Ovary (tissue), 9 donors: ENCODE data around the gene RUFY3. TPM values are rescaled to one million over a fixed set of nuclear protein-coding genes. Genes with fewer than 3 reads are reported as not detected.

ENCODE experiments used
- DNase-seq, 5 donors: peaks; one replicate each; pipeline ENCODE4 v3.0.0-alpha.2; 2019 to 2020
- H3K27ac ChIP-seq, 2 donors: fragments of 200-600 bp; one replicate each; pipeline versions ENCODE4 v1.5.1 to v1.8.0; 2019 to 2022
- H3K27me3 ChIP-seq: fragments of 200-600 bp; one replicate; pipeline ENCODE4 v1.8.0; 2022
- H3K36me3 ChIP-seq: fragments of 200-600 bp; sonication (generic); one replicate; pipeline ENCODE4 v1.5.1; 2019
- H3K4me1 ChIP-seq: one replicate; pipeline ENCODE4 v1.8.1; 2013; ENCODE audit warnings: mild to moderate bottlenecking, moderate library complexity; ENCODE audit not compliant: insufficient read depth
- H3K4me3 ChIP-seq: fragments of 200-600 bp; sonication (generic); one replicate; pipeline ENCODE4 v1.5.1; 2017
- H3K9me3 ChIP-seq, 2 donors: fragments of 200-600 bp in 1 of 2; sonication (generic) in 1 of 2; one replicate each; pipeline versions ENCODE4 v1.5.1 to v1.8.1; 2013 to 2019; ENCODE audit warnings: mild to moderate bottlenecking in 1 of 2, moderate library complexity in 1 of 2
- EP300 ChIP-seq: sonication (generic); formaldehyde crosslinking; IDR thresholded peaks from one replicate; pipeline ENCODE4 v1.6.1; 2017; ENCODE audit warnings: antibody characterized with exemption
- POLR2A ChIP-seq: fragments of 450-650 bp; IDR thresholded peaks from one replicate; pipeline ENCODE4 v1.6.1; 2017; ENCODE audit warnings: antibody characterized with exemption, mild to moderate bottlenecking, moderate library complexity
- WGBS, 3 donors: extraction: QIAGEN DNeasy Blood & Tissue Kit in 1 of 3; methylation state at CpG; one replicate each; pipeline versions ENCODE4 v1.1.5 to v1.1.7; 2013 to 2017; 5-methylcytosine and 5-hydroxymethylcytosine counted together
- intact Hi-C, 4 donors: fragments of 100-400 bp; cut with DNase I; formaldehyde crosslinking; loops; one replicate each; pipeline versions ENCODE4 v1.11.0 to v1.15.1; 2022 to 2023
- polyA plus RNA-seq, 2 donors: library from polyadenylated mRNA; stranded (reverse); fragments of 200-250 nt in 1 of 2; fragments of 350-450 nt in 1 of 2; fragmentation: Illumina TruSeq in 1 of 2; extraction: RNeasy Lipid Tissue Mini Kit (QIAGEN cat#74804) in 1 of 2; gene quantifications; one replicate each; pipeline ENCODE4 v1.2.3, GENCODE V29; 2013 to 2014
- total RNA-seq, 7 donors: library from RNA; depleted of rRNA in 2 of 7; stranded (reverse); fragments of >200 nt in 2 of 7; fragmentation: NEBNext Ultra II Directional in 3 of 7; extraction: Animal tissue kit (Norgen Biotek cat#: 25700) in 3 of 7; gene quantifications; one replicate each; pipeline versions ENCODE4 v1.1.0 to v1.2.4, GENCODE V29; 2016 to 2023
- TF ChIP-seq, protein P1 (sequence below), 3 donors: fragments of 450-650 bp in 2 of 3; fragments of 200-600 bp in 1 of 3; IDR thresholded peaks; one replicate each; pipeline versions ENCODE4 v1.5.1 to v1.8.0; 2016 to 2022; ENCODE audit warnings: antibody characterized with exemption in 3 of 3, mild to moderate bottlenecking in 1 of 3
- donor health status: DM: no; HTN: no; CAD: no; lungs with moderate emphysema.
- donor health status: DM: no; HTN: no; CAD: no.
- donor health status: Bipolar disorder and iron deficiency.
- donor health status: DM: yes; HTN: yes; CAD: no.
- donor health status: DM: no; HTN: no; CAD: no.
- donor health status: DM: yes; HTN: yes; CAD: no.

RUFY3 gene
- total and polyA plus RNA-seq, 9 donors: 35.2 to 84.0 (median 63.3) TPM

DNA sequence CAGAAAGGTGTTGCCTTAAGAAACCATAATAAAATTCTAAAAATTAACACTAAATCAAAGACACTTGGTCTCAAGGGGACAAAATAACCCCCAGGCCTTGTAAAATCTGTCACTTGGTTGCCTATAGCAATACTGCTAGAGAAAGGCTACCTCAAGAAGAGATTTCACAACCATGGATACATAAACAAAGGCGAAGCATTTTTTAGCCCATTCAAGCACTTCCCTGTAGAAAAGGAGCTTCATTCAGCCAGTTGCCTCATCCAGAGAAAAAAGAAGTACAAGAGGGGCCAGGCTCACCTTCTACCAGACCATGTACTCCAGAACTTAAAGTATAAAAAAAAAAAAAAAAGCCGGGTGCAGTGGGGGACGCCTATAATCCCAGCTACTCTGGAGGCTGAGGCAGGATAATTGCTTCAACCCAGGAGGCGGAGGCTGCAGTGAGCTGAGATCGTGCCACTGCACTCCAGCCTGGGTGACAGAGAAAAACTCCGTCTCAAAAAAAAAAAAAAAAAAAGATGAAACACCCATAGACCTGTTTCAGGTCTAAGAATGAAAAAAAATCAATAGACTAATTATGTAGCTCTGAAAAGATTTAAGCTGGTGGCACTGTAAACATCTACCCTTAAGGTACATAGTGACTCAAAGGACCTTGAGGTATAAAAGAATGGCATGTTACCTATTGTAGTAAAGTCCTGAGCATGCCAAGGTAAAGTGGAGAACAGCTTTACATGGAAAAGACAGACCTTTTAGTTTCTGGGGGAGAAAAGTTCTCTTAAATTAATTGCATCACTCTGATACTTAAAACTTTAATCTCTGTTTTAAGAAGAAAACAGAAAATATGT, 18.0 kb downstream of the RUFY3 start:
- 87 to 91% (median 88%) methylated on average over 6 of the region's 6 CpGs for WGBS, 3 donors
- no peaks in the 10 kb centered on the region for H3K9me3 ChIP-seq
- no peaks in the 10 kb centered on the region for H3K36me3 ChIP-seq
- H3K4me3 ChIP-seq: no peak overlapping the region
- intact Hi-C loops: no loop called here
- H3K27me3 ChIP-seq: no peaks in the 10 kb centered on the region
- peaks cover 4% of the 10 kb centered on the region for H3K4me1 ChIP-seq
- no peak for TF ChIP-seq EP300
- peak overlapping the region in 1 of 2 donors; percentile 9 for H3K27ac ChIP-seq
- DNase-seq: no peak

DNA sequence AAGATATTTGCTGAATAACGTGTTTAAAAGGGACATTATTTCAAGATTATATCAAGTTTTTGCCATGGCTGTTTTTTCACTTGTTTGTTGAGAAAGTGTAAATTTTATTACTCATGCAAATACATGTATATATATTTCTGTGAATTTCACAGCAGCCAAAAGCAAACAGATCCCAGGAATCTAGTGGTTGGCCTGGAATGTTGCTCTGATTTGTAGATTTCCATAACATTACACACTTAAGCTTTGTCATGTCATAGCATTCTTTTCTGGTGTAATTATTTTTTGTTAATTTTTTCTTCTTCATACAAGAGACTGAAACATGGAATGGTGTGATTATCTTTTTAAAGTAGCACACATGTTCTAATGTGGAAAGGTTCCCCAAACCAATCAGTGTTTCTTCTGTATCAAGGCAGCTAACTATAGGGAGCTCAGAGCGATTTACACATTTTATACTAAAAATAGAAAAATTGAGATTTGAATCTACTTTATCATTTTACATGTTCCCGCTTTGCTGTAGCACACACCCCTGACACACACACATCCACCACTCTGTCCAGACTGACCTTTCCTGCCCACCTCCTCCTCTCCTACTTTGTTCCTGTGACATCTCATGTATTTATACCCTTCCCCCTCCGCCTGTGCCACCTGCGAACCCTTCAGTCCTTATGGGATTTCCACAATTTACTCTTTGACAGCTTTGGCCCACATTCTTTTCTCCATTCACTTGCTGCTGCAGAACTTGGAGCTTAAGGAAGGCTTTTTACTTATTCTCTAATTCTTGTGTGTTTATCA, 20.3 kb downstream of the RUFY3 start:
- Histone ChIP-seq H3K36me3 (no peaks in the 10 kb centered on the region), H3K9me3 (no peaks in the 10 kb centered on the region), H3K4me1 (peaks cover 10% of the 10 kb centered on the region), H3K27me3 (no peaks in the 10 kb centered on the region), H3K27ac (no peak overlapping the region), H3K4me3 (no peak overlapping the region)
- DNase-seq: no peak
- no peak for TF ChIP-seq POLR2A
- TF ChIP-seq, protein P1, sequence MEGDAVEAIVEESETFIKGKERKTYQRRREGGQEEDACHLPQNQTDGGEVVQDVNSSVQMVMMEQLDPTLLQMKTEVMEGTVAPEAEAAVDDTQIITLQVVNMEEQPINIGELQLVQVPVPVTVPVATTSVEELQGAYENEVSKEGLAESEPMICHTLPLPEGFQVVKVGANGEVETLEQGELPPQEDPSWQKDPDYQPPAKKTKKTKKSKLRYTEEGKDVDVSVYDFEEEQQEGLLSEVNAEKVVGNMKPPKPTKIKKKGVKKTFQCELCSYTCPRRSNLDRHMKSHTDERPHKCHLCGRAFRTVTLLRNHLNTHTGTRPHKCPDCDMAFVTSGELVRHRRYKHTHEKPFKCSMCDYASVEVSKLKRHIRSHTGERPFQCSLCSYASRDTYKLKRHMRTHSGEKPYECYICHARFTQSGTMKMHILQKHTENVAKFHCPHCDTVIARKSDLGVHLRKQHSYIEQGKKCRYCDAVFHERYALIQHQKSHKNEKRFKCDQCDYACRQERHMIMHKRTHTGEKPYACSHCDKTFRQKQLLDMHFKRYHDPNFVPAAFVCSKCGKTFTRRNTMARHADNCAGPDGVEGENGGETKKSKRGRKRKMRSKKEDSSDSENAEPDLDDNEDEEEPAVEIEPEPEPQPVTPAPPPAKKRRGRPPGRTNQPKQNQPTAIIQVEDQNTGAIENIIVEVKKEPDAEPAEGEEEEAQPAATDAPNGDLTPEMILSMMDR (IDR thresholded peaks at IDR 0.05): no peak
- intact Hi-C loops: no loop called here
- 74 to 76% (median 75%) methylated on average over 5 of the region's 5 CpGs for WGBS, 3 donors

DNA sequence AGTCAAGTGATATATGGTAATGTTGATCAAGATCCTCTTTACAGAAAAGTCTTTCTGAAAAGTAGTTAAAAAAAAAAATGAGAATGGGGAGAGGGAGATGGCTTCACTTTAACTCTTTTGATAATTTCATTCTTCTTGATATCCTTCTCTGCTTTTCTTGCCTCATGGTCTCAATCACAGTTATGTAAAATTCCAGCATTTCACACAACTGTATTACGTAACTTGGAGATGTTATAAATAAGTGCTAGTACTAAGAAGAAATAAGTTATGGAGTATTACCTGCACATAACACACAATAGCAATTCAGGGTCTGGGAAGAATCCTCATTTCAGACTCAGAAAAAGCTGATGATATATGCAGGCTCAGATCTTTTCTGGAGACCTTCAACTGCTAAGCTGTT, 22.0 kb downstream of the RUFY3 start:
- 82 to 96% (median 88%) methylated on average over 1 of the region's 1 CpG for WGBS, 3 donors
- intact Hi-C loops: no loop called here
- Histone ChIP-seq H3K27me3 (no peaks in the 10 kb centered on the region), H3K9me3 (no peaks in the 10 kb centered on the region), H3K36me3 (no peaks in the 10 kb centered on the region), H3K4me1 (peaks cover 11% of the 10 kb centered on the region), H3K4me3 (no peak overlapping the region), H3K27ac (no peak overlapping the region)
- TF ChIP-seq, protein P1 (IDR thresholded peaks at IDR 0.05): no peak
- no peak for DNase-seq

DNA sequence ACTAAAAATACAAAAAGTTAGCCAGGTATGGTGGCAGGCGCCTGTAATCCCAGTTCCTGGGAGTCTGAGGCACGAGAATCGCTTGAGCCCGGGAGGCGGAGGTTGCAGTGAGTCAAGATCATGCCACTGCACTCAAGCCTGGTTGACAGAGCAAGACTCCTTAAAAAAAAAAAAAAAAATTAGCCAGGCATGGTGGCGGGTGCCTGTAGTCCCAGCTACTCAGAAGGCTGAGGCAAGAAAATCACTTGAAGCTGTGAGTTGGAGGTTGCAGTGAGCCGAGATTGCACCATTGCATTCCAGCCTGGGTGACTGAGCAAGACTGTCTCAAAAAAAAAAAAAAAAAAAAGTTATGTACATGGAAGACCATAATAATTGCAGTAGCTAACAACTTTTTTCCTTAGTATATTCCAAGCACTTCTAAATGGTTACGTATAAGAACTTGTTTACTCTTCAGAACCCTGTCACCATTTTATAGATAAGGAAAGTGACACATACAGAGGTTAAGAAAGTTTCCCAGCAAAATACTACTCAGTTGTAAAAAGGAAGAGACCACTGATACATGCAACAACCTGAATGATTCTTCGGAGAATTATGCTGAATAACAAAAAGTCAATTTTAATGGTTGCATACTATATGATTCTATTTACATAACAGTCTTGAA, 24.5 kb downstream of the RUFY3 start:
- WGBS, 3 donors: 87 to 91% (median 88%) methylated on average over 9 of the region's 9 CpGs
- no peaks in the 10 kb centered on the region for H3K9me3 ChIP-seq
- H3K36me3 ChIP-seq: no peaks in the 10 kb centered on the region
- peaks cover 10% of the 10 kb centered on the region for H3K4me1 ChIP-seq
- no peak for DNase-seq
- intact Hi-C loops: no loop called here
- H3K4me3 ChIP-seq: no peak overlapping the region
- H3K27ac ChIP-seq: no peak overlapping the region
- no peaks in the 10 kb centered on the region for H3K27me3 ChIP-seq
- no peak for TF ChIP-seq EP300
- TF ChIP-seq, protein P1 (IDR thresholded peaks at IDR 0.05): no peak
- TF ChIP-seq POLR2A: no peak
